A673 (cell line): Measurements from ENCODE around the gene KIAA0753.

Experiments used
- EZH2 ChIP-seq: fragments of 200-600 bp; sonication (generic); IDR thresholded peaks from 2 replicates; pipeline ENCODE4 v1.6.1; 2017; ENCODE audit warnings: borderline replicate concordance, low read depth, mild to moderate bottlenecking, mixed read lengths, antibody characterized with exemption, low read length; ENCODE audit not compliant: poor library complexity, severe bottlenecking
- TF ChIP-seq, protein P1 (sequence below): fragments of 300-800, 200-600 bp; sonication (generic); conservative IDR thresholded peaks from 2 replicates; pipeline ENCODE4 v1.5.1; 2017; ENCODE audit warnings: low read depth, mild to moderate bottlenecking, antibody characterized with exemption, low read length, moderate library complexity, mixed read lengths

DNA sequence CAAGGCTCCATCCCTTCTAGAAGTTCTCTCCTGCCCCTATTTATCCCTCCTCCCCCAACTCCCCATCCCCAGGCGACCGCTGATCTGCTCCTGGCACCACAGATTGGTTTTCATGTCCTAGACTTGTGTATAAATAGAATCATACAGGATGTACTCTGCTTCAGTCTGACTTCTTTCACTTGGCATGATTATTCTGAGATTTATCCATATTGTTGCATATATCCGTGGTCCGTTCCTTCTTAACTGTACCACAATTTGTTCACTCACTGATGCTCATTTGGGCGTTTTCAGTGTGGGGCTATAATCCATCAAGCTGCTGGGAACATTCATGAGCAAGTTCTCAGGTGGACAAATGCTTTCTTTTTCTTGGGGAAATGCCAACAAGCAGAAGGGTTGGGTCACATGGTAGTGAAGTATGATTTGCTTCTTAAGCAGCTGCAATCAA lies 108.0 kb downstream of the KIAA0753 start:
- TF ChIP-seq, protein P1, sequence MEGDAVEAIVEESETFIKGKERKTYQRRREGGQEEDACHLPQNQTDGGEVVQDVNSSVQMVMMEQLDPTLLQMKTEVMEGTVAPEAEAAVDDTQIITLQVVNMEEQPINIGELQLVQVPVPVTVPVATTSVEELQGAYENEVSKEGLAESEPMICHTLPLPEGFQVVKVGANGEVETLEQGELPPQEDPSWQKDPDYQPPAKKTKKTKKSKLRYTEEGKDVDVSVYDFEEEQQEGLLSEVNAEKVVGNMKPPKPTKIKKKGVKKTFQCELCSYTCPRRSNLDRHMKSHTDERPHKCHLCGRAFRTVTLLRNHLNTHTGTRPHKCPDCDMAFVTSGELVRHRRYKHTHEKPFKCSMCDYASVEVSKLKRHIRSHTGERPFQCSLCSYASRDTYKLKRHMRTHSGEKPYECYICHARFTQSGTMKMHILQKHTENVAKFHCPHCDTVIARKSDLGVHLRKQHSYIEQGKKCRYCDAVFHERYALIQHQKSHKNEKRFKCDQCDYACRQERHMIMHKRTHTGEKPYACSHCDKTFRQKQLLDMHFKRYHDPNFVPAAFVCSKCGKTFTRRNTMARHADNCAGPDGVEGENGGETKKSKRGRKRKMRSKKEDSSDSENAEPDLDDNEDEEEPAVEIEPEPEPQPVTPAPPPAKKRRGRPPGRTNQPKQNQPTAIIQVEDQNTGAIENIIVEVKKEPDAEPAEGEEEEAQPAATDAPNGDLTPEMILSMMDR, result no peak
- TF ChIP-seq EZH2, result no peak
